Stimulated activated memory B cell treated with anti-CD40 and anti-IgM and Interleukin-4, amounts not matched to agents 10 μg/mL and 1 μg/mL and 100 μg/mL, for 72 hours (primary cell): ENCODE measurements around the gene NLRP5.
"Not testable (repeated sequence)": the region's sequence is repeated elsewhere in the genome, so short reads cannot be mapped to it uniquely, and the experiment has no call there.

Source experiments
- ATAC-seq: fragments of 150-1000 bp; cut with Tn5 transposase; 2 replicates; pipeline ENCODE4 v1.10.0; 2021
- H3K27ac Mint-ChIP-seq: one replicate; pipeline ENCODE4 v1.8.0; 2022; ENCODE audit warnings: mild to moderate bottlenecking, mixed read lengths
- H3K27me3 Mint-ChIP-seq: one replicate; pipeline ENCODE4 v1.8.0; 2022; ENCODE audit warnings: mixed read lengths
- H3K36me3 Mint-ChIP-seq: one replicate; pipeline ENCODE4 v1.8.0; 2022; ENCODE audit warnings: mixed read lengths
- H3K4me1 Mint-ChIP-seq: one replicate; pipeline ENCODE4 v1.8.0; 2022; ENCODE audit warnings: mixed read lengths
- H3K4me3 Mint-ChIP-seq: one replicate; pipeline ENCODE4 v1.8.0; 2022; ENCODE audit warnings: mild to moderate bottlenecking, moderate library complexity, mixed read lengths
- H3K9me3 Mint-ChIP-seq: one replicate; pipeline ENCODE4 v1.8.0; 2022; ENCODE audit warnings: mixed read lengths

NLRP5 gene

DNA sequence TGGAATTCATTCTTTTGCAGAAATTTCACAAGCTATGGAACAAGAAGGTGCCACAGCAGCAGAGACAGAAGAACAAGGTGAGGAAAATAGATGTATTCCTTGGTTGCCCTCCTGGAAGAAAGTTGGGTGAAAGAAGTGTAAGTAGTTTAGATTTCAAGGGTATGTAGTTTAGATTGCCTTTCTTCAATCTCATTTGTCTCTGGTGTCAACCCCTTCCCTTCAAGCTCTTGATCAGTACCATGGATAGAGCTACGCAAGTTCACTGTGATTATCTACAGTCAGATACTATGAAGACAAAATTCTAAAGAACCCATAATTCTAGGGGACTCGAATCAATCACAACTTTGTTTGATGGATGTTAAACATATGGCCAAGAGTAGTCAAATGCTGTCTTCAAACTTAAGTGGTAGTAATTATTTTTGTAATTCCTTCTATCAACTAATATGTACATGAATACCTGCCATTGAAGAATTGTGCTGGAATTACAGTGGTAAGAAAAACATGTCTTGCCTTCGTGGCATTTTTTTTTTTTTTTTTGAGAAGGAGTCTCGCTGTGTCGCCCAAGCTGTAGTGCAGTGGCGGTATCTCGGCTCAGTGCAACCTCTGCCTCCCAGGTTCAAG lies 33.9 kb downstream of the NLRP5 start:
- not testable (repeated sequence) for H3K4me3 Mint-ChIP-seq, H3K4me1 Mint-ChIP-seq, H3K27ac Mint-ChIP-seq, H3K9me3 Mint-ChIP-seq, ATAC-seq, H3K36me3 Mint-ChIP-seq
- H3K27me3 Mint-ChIP-seq, result peaks cover 11% of the 10 kb centered on the region

DNA sequence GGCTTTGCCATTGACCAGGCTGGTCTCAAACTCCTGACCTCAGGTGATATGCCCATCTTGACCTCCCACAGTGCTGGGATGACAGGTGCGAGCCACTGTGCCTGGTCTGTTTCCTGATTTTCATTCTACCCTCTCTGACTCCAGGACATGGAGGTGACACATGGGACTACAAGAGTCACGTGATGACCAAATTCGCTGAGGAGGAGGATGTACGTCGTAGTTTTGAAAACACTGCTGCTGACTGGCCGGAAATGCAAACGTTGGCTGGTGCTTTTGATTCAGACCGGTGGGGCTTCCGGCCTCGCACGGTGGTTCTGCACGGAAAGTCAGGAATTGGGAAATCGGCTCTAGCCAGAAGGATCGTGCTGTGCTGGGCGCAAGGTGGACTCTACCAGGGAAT lies 40.2 kb downstream of the NLRP5 start:
- H3K4me1 Mint-ChIP-seq, result no peaks in the 10 kb centered on the region
- no peaks in the 10 kb centered on the region for H3K27me3 Mint-ChIP-seq
- no peaks in the 10 kb centered on the region for H3K36me3 Mint-ChIP-seq
- H3K27ac Mint-ChIP-seq, result no peak overlapping the region
- H3K4me3 Mint-ChIP-seq, result no peak overlapping the region
- H3K9me3 Mint-ChIP-seq, result peaks cover 6% of the 10 kb centered on the region
- ATAC-seq, result no peak

DNA sequence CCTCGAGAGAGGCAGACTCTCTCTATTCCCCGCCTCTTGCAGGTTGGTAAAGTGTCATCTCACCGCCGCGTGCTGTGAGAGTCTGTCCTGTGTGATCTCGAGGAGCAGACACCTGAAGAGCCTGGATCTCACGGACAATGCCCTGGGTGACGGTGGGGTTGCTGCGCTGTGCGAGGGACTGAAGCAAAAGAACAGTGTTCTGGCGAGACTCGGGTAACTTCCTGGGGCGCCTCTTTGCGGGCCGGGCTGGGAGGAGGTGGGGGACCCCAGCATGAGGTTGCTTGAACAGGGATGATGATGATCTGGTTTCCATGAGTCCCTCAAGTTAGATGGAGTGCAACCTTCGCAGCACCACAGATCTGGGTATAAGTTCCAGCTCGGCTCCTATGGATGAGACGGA lies 67.0 kb downstream of the NLRP5 start:
- H3K4me1 Mint-ChIP-seq, result no peaks in the 10 kb centered on the region
- H3K27ac Mint-ChIP-seq, result no peak overlapping the region
- no peaks in the 10 kb centered on the region for H3K36me3 Mint-ChIP-seq
- H3K27me3 Mint-ChIP-seq, result peaks cover 43% of the 10 kb centered on the region
- ATAC-seq, result no peak
- H3K9me3 Mint-ChIP-seq, result peaks cover 5% of the 10 kb centered on the region
- no peak overlapping the region for H3K4me3 Mint-ChIP-seq

DNA sequence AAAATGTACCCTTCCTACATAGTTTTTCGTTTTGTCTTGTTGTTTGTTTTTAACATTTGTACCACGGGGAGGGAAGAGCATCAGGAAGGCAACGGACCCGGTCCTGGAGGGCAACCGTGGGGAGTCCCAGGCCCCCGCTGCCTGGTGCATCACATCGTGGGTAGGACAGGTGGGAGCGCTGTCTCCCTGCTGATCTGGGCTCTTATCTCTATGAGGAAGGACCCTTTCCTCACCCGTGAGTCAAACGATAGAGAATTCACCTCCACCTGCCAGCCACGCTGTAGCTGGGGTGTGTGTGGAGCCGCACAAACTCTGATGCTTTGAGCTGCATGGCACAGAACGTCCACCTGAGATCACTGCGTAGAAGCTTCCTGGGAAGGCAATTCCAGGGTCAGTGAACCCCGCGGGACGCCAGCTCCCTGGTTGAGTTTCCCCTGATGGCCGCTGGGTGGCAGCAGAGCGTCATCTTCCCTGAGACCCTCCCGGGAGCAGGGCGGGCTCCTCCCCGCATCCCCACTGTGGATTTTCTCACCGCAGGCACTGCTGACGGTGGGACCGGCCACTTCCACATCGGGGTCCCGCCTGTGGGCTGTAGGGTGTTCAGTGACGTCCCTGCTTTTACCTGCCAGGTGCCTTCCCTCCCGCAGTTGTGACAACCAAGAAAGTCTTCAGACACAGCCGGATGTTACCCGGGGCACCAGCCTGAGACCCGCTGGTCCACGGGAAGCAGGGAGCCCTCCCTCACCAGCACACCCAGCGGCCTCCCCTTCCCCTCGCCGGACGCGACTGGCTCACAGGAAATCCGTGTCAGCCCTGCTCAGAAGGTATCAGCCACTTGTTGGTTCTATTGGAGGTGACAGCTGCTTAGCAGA lies 79.8 kb downstream of the NLRP5 start:
- Mint-ChIP-seq H3K27me3 (peaks cover 29% of the 10 kb centered on the region), H3K9me3 (no peaks in the 10 kb centered on the region), H3K27ac (peak overlapping the region; percentile 22)

GRCh38 chr19:56069642-56070041 lies 83.1 kb downstream of the NLRP5 start:
- ATAC-seq, result no peak
- H3K27ac Mint-ChIP-seq, result no peak overlapping the region
- H3K4me1 Mint-ChIP-seq, result peaks cover 11% of the 10 kb centered on the region

More for the DNA sequence above, 79.8 kb downstream of the NLRP5 start:
- Mint-ChIP-seq H3K4me1 (peaks cover 11% of the 10 kb centered on the region), H3K4me3 (peak overlapping the region; percentile 64), H3K36me3 (no peaks in the 10 kb centered on the region)
- ATAC-seq, result peak; percentile 58

GRCh38 chr19:56071151-56071550 lies 84.6 kb downstream of the NLRP5 start:
- peaks cover 13% of the 10 kb centered on the region for H3K27me3 Mint-ChIP-seq
- ATAC-seq, result no peak
- no peaks in the 10 kb centered on the region for H3K36me3 Mint-ChIP-seq
- H3K4me3 Mint-ChIP-seq, result no peak overlapping the region
- H3K27ac Mint-ChIP-seq, result no peak overlapping the region
- no peaks in the 10 kb centered on the region for H3K9me3 Mint-ChIP-seq
- peaks cover 8% of the 10 kb centered on the region for H3K4me1 Mint-ChIP-seq

More at GRCh38 chr19:56069642-56070041, 83.1 kb downstream of the NLRP5 start:
- H3K36me3 Mint-ChIP-seq, result no peaks in the 10 kb centered on the region
- no peak overlapping the region for H3K4me3 Mint-ChIP-seq
- H3K9me3 Mint-ChIP-seq, result no peaks in the 10 kb centered on the region
- H3K27me3 Mint-ChIP-seq, result peaks cover 17% of the 10 kb centered on the region

DNA sequence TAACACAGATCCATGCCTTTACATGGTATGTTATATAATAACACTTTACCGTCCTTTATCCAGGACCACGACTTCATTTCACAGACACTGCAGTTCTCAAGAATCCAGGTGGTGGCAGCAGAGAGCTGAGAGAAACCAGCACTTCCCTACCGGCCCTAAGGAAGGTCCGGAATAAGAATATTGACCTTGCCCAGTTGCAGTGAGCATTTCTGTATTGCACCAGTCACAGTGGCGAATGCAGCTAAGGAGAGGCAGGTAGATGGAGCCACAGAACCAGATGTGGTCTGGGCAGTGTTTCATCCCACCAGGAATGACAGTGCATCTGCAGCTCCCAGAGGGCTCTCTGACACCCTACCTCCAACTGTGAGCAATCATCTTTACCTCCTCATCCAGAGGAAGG lies 89.9 kb downstream of the NLRP5 start:
- no peak overlapping the region for H3K4me3 Mint-ChIP-seq
- no peak for ATAC-seq

GRCh38 chr19:56079609-56080008 lies 93.0 kb downstream of the NLRP5 start:
- H3K9me3 Mint-ChIP-seq, result no peaks in the 10 kb centered on the region
- H3K36me3 Mint-ChIP-seq, result no peaks in the 10 kb centered on the region
- no peaks in the 10 kb centered on the region for H3K27me3 Mint-ChIP-seq
- peaks cover 22% of the 10 kb centered on the region for H3K4me1 Mint-ChIP-seq
- no peak for ATAC-seq
- no peak overlapping the region for H3K27ac Mint-ChIP-seq
- H3K4me3 Mint-ChIP-seq, result no peak overlapping the region

More for the DNA sequence above, 89.9 kb downstream of the NLRP5 start:
- H3K27ac Mint-ChIP-seq, result no peak overlapping the region
- no peaks in the 10 kb centered on the region for H3K36me3 Mint-ChIP-seq
- no peaks in the 10 kb centered on the region for H3K27me3 Mint-ChIP-seq
- H3K9me3 Mint-ChIP-seq, result no peaks in the 10 kb centered on the region
- H3K4me1 Mint-ChIP-seq, result peaks cover 10% of the 10 kb centered on the region

DNA sequence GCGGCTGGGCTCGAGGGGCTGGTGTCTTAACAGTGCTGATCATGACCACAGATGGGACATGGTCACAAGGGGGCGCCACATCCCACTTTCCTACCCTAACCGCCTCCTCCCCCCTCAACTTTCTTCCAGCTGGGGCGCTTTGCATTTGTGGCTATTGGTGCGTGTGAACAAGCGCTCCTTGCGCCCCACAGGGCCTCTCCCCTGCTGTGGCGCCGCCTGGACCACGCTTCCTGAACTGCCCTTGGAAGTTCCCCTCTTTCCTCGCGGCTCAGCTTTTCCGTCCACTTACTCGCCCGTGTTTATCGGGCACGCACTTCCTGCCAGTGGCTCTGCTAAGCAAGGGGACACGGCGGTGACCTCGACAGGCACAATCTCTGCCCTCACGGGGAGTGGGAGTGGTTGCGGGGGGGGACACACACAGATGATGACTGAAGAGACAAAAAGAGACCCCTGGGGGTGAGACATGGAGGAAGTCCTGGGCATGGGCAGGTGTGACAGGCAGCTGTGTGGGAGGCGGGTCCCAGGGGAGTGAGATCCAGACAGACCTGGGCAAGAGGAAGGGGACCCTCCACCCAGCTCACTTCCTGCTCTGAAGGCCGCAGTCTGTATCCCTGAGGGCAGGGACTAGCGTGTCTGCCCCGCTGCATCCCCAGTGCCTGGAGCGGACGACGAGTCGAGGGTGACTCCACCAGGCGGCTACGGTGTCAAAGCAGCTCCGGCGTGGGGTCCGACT lies 94.3 kb downstream of the NLRP5 start:
- Mint-ChIP-seq H3K27me3 (no peaks in the 10 kb centered on the region), H3K4me3 (peak overlapping the region; percentile 83), H3K9me3 (no peaks in the 10 kb centered on the region), H3K27ac (peak overlapping the region; percentile 90), H3K36me3 (peaks cover under 1% of the 10 kb centered on the region), H3K4me1 (peaks cover 34% of the 10 kb centered on the region)
- peak; percentile 89 for ATAC-seq

- Mint-ChIP-seq H3K4me3 (no peak overlapping the region), H3K36me3 (peaks cover 8% of the 10 kb centered on the region), H3K27ac (no peak overlapping the region), H3K27me3 (no peaks in the 10 kb centered on the region), H3K4me1 (peaks cover 42% of the 10 kb centered on the region), H3K9me3 (no peaks in the 10 kb centered on the region)
- ATAC-seq, result no peak
These were observed 97.1 kb downstream of the NLRP5 start for GRCh38 chr19:56083668-56084067.

GRCh38 chr19:56084835-56085536 lies 98.4 kb downstream of the NLRP5 start:
- Mint-ChIP-seq H3K4me1 (peaks cover 42% of the 10 kb centered on the region), H3K4me3 (no peak overlapping the region), H3K27me3 (no peaks in the 10 kb centered on the region), H3K27ac (no peak overlapping the region), H3K36me3 (peaks cover 19% of the 10 kb centered on the region), H3K9me3 (no peaks in the 10 kb centered on the region)
- no peak for ATAC-seq

- ATAC-seq, result no peak
- no peak overlapping the region for H3K4me3 Mint-ChIP-seq
- no peaks in the 10 kb centered on the region for H3K27me3 Mint-ChIP-seq
- H3K4me1 Mint-ChIP-seq, result peaks cover 39% of the 10 kb centered on the region
- peaks cover 26% of the 10 kb centered on the region for H3K36me3 Mint-ChIP-seq
- H3K9me3 Mint-ChIP-seq, result no peaks in the 10 kb centered on the region
- H3K27ac Mint-ChIP-seq, result no peak overlapping the region
These were observed 99.1 kb downstream of the NLRP5 start for GRCh38 chr19:56085571-56086275.

DNA sequence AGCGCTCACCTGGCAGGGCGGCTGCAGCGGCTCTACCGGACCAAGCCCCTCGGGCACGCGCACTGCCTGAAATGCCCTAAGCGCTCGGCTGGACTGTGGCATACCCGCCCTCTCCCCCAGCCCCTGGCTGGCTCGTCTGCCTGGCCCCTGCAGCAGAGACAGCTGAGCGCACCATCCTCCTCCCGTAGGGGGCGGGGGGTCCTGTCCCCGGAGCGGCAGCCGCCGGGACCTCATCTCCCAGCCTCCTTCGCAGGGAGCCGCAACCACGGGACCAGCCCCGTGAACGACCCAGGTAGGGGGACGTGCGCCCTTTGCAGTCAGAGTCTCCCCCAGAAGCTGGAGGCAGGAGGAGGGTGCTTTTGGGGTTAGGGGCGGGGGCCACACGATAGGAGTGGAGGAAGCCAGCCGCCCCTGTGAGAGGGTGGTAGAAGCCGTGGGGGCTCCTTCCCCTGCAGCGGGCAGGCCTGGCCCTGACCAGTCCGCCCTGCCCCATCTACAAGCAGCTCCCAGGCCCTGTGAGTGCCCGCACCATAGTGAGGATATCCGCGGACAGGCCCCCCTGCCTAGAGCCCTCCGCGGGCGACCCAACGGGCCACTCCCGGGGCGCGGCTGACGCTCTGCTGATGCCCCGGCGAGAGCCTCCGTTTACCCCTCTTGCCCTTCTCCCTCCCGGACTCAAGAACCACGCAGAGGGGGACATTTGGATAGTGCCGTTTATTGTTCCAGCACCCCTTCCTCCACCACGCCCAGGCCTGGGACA lies 100.3 kb downstream of the NLRP5 start:
- no peaks in the 10 kb centered on the region for H3K27me3 Mint-ChIP-seq
- no peak overlapping the region for H3K4me3 Mint-ChIP-seq
- ATAC-seq, result no peak
- H3K36me3 Mint-ChIP-seq, result peaks cover 33% of the 10 kb centered on the region
- H3K27ac Mint-ChIP-seq, result no peak overlapping the region
- H3K4me1 Mint-ChIP-seq, result peaks cover 28% of the 10 kb centered on the region
- H3K9me3 Mint-ChIP-seq, result no peaks in the 10 kb centered on the region
